Activated CD8-positive, alpha-beta T cell treated with anti-CD3 and anti-CD28 coated beads for 36 hours (primary cell): ENCODE results near the gene SEC63. TPM values are rescaled to one million over a fixed set of nuclear protein-coding genes. Genes with fewer than 3 reads are reported as not detected.
"Not testable (repeated sequence)": the region's sequence is repeated elsewhere in the genome, so short reads cannot be mapped to it uniquely, and the experiment has no call there.

Experiments used
- ATAC-seq: fragments of 200-7000 bp; cut with Tn5 transposase; one replicate; pipeline ENCODE4 v1.10.0; 2021; ENCODE audit warnings: mild to moderate bottlenecking, moderate library complexity
- CTCF ChIA-PET: fragments of 350-600 bp; sonication (Branson Sonifier 250); formaldehyde crosslinking; loops from one replicate; lab custom pipeline; 2021; ENCODE audit warnings: antibody characterized with exemption; lab: Charles Lee
- POLR2A ChIA-PET: fragments of 350-600 bp; sonication (Branson Sonifier 250); formaldehyde crosslinking; loops from one replicate; lab custom pipeline; 2021; ENCODE audit warnings: antibody characterized with exemption; lab: Charles Lee
- DNase-seq: peaks from one replicate; pipeline ENCODE4 v3.0.0-alpha.2; 2020
- H3K27ac Mint-ChIP-seq: one replicate; pipeline ENCODE4 v1.8.0; 2021; ENCODE audit warnings: mild to moderate bottlenecking, mixed read lengths
- H3K27me3 Mint-ChIP-seq: one replicate; pipeline ENCODE4 v1.8.0; 2021; ENCODE audit warnings: mixed read lengths
- H3K36me3 Mint-ChIP-seq: one replicate; pipeline ENCODE4 v1.8.0; 2021; ENCODE audit warnings: low read depth, mixed read lengths
- H3K4me1 Mint-ChIP-seq: one replicate; pipeline ENCODE4 v1.8.0; 2021; ENCODE audit warnings: low read depth, mixed read lengths
- H3K4me3 Mint-ChIP-seq: one replicate; pipeline ENCODE4 v1.8.0; 2021; ENCODE audit warnings: mild to moderate bottlenecking, moderate library complexity, mixed read lengths
- H3K9me3 Mint-ChIP-seq: one replicate; pipeline ENCODE4 v1.8.0; 2021; ENCODE audit warnings: mixed read lengths
- CTCF ChIP-seq: fragments of 200-600 bp; IDR thresholded peaks from one replicate; pipeline ENCODE4 v1.8.0; 2022; ENCODE audit warnings: antibody characterized with exemption, mild to moderate bottlenecking
- intact Hi-C: fragments of 100-400 bp; cut with micrococcal nuclease; formaldehyde crosslinking; loops from one replicate; pipeline ENCODE4 v1.10.0; 2022
- total RNA-seq, 2 experiments: library from RNA; stranded (reverse); gene quantifications; one replicate each; pipeline ENCODE4 v1.2.3, GENCODE V29; 2021

Gene SEC63
- total RNA-seq, 2 experiments from 2014 or later, result 89.9 to 90.7 TPM

GRCh38 chr6:107866606-107867301, 91.3 kb downstream of the SEC63 start:
- Mint-ChIP-seq H3K36me3 (peaks cover 11% of the 10 kb centered on the region), H3K9me3 (no peaks in the 10 kb centered on the region), H3K4me1 (peaks cover 21% of the 10 kb centered on the region), H3K27ac (no peak overlapping the region), H3K27me3 (no peaks in the 10 kb centered on the region), H3K4me3 (no peak overlapping the region)
- ChIA-PET POLR2A (interaction anchor here (0.6 kb wide), 1 partner anchor 372 kb away, joined by 3 read pairs; no protein-coding TSS in a partner anchor), CTCF (interaction anchor here (0.5 to 4.8 kb wide), 56 partner anchors 10 to 688 kb away, joined by 3 to 55 read pairs (median 4); no protein-coding TSS in a partner anchor)
- peak; percentile 73 for TF ChIP-seq CTCF
- intact Hi-C loops, result loop anchor here (1.0 to 5.0 kb wide), 2 partner anchors 134 to 191 kb away; no protein-coding TSS in a partner anchor
- ATAC-seq (peak; percentile 80), DNase-seq (peak; percentile 37)

GRCh38 chr6:107864226-107865127, 93.5 kb downstream of the SEC63 start:
- Mint-ChIP-seq H3K27me3 (no peaks in the 10 kb centered on the region), H3K27ac (no peak overlapping the region), H3K4me1 (peaks cover 2% of the 10 kb centered on the region), H3K9me3 (no peaks in the 10 kb centered on the region), H3K4me3 (no peak overlapping the region), H3K36me3 (peaks cover 2% of the 10 kb centered on the region)
- no peak for TF ChIP-seq CTCF
- intact Hi-C loops, result loop anchor here (5.0 kb wide), 1 partner anchor 132 kb away; no protein-coding TSS in a partner anchor
- CTCF ChIA-PET, result interaction anchor here (0.9 to 2.6 kb wide), 2 partner anchors 17 to 189 kb away, joined by 3 to 7 read pairs; no protein-coding TSS in a partner anchor
- POLR2A ChIA-PET, result no interaction called here
- ATAC-seq (no peak), DNase-seq (no peak)

- no peak for TF ChIP-seq CTCF
- ATAC-seq, result no peak
- no peaks in the 10 kb centered on the region for H3K36me3 Mint-ChIP-seq
- no peak for DNase-seq
- no peak overlapping the region for H3K27ac Mint-ChIP-seq
- CTCF ChIA-PET, result interaction anchor here (2.6 kb wide), 1 partner anchor 14 kb away, joined by 14 read pairs; no protein-coding TSS in a partner anchor
- H3K4me1 Mint-ChIP-seq, result no peaks in the 10 kb centered on the region
- no peak overlapping the region for H3K4me3 Mint-ChIP-seq
- no peaks in the 10 kb centered on the region for H3K27me3 Mint-ChIP-seq
- intact Hi-C loops, result no loop called here
- POLR2A ChIA-PET, result no interaction called here
- H3K9me3 Mint-ChIP-seq, result no peaks in the 10 kb centered on the region
Observed at GRCh38 chr6:107862383-107862782, 95.6 kb downstream of the SEC63 start.

- CTCF ChIA-PET, result interaction anchor here (2.6 kb wide), 1 partner anchor 13 kb away, joined by 14 read pairs; no protein-coding TSS in a partner anchor
- DNase-seq, H3K27ac Mint-ChIP-seq, H3K4me1 Mint-ChIP-seq, POLR2A ChIA-PET, ATAC-seq, H3K4me3 Mint-ChIP-seq, H3K36me3 Mint-ChIP-seq, H3K9me3 Mint-ChIP-seq, H3K27me3 Mint-ChIP-seq, intact Hi-C loops: not testable (repeated sequence)
Observed at GRCh38 chr6:107860963-107861362, 97.0 kb downstream of the SEC63 start.

- H3K27ac Mint-ChIP-seq, H3K4me1 Mint-ChIP-seq, H3K36me3 Mint-ChIP-seq, DNase-seq, CTCF ChIA-PET, H3K9me3 Mint-ChIP-seq, ATAC-seq, H3K4me3 Mint-ChIP-seq, H3K27me3 Mint-ChIP-seq, intact Hi-C loops: not testable (repeated sequence)
- POLR2A ChIA-PET, result interaction anchor here (0.6 kb wide), 1 partner anchor 66 kb away, joined by 3 read pairs; no protein-coding TSS in a partner anchor
Observed at GRCh38 chr6:107860144-107860543, 97.9 kb downstream of the SEC63 start.
